ENCODE measurements around the gene RIC8A.

The RIC8A gene

GRCh38 chr11:250740-251299 lies 43.3 kb downstream of the RIC8A start:
- DNase-seq = peak; percentile 48

- no peak for DNase-seq
Measured at GRCh38 chr11:251550-251949, 44.0 kb downstream of the RIC8A start.

GRCh38 chr11:252666-253065 lies 45.2 kb downstream of the RIC8A start:
- no peak for DNase-seq

DNA sequence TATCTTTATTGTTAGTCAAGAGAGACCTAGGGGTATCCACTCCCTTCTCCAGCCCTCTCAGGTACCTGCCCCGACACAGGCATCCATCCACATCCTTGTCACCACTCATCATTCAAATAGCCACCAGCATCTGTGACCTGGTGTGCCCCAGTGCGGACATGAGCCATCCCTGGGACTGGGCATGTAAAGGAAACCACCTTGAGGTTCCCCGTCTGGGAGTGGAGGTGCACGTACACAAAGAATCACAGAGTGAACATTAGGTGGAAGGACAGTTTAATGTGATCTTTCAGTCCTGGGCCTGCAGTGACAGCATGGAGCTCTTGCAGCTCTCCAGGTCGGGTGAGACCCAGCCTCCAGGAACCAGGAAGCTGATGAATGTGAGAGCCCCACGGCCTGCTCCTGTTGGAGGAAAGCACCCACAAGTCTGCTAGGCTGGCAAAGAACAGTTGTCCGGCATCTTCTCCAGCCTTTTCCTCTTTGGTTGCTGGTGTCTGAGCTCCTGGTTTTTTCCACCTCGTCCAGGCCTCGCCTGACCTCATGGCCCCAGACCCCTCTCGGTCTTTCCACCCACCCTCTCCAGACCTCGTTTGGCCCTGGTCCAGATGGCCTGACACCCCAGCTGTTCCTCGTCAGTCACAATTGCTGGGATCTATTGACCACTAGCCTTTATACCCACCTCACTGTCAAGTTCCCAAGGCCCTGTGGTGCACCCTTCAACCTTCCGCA lies 45.8 kb downstream of the RIC8A start:
- no peak for DNase-seq

GRCh38 chr11:253886-254270 lies 46.4 kb downstream of the RIC8A start:
- no peak for DNase-seq

DNA sequence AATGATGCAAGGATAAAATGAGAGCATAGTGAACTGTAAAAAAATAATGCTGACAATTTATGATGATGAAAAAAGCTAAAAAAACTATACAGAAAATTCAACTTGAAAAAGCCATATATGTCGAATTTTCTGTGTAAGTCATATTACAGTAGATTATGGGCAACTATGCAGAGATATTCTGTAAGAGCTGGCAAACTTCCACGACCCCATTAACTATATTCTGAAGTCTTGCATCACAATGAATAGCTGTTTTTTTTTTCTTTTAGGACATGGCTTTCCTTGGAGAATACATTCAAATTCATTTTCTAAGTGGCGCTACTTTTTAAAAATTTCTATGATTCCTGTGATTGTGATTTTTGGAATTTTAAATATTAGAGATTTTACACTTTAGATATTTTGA lies 47.7 kb downstream of the RIC8A start:
- DNase-seq = no peak

- DNase-seq = no peak
Measured at GRCh38 chr11:255816-256215, 48.3 kb downstream of the RIC8A start.

GRCh38 chr11:256952-257737 lies 49.6 kb downstream of the RIC8A start:
- DNase-seq = peak; percentile 14

GRCh38 chr11:257766-258493 lies 50.4 kb downstream of the RIC8A start:
- no peak for DNase-seq

DNA sequence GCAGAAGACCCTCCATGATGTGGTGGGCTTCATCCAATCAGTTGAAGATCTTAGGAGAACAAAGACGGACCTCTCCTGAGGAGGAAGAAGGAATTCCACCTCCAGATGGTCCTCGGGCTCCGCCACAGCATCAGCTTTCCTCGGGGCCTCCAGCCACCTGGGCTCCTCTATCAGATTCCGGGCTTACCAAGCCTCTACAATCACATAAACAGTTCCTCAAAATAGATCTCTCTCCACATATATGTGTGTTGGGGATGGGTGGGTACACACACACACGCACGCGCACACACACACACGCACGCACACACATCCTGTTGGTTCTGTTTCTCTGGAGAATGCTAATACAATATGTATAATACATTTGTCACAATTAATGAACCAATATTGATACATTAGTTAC lies 51.9 kb downstream of the RIC8A start:
- DNase-seq = no peak

- DNase-seq = no peak
Measured at GRCh38 chr11:261624-262023, 54.1 kb downstream of the RIC8A start.
